GM18507 (cell line): Measurements from ENCODE around the gene MUC20.

Experiments used
- DNase-seq: peaks from one replicate; pipeline ENCODE4 v3.0.0; 2011; ENCODE audit warnings: low read depth; ENCODE audit not compliant: insufficient read length; ENCODE audit errors: extremely low spot score
- FAIRE-seq: peaks from 2 replicates; lab custom pipeline; 2011; peaks lifted over from hg19 to GRCh38; lab: Jason Lieb, UNC

MUC20 gene

DNA sequence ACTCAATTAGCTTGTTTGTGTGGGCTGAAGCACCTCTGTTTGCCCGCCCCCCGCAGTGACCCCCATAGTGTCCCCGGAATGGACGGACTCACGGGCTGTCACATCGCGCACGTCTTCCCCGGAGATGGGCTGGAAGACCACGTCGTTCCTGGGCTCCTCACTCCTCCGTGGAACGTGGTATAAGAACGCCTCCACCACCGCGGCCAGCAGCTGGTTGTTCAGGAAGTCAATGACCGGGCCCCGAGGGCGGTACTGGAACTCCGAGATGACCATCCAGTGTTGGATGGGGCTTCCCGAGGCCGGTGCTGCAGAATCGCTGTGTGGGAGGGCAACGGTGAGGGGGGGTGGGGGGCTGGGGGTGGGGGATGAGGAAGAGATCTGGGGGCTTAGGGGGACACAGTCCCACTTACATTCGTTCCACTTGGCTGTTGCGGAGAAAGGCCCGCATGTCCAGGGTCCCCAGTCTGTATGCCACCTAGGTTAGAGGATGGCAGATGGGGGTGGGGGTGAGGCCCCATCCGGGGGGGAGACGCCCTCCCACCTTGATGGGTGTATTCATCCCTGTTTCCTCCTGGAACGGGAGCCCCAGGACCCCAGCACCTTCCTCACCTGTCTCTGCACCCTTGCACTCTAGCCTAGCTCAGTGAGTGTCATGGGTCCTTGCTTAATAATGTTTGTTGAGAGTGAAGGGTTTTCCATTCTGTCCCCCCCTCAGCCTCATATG, 30.2 kb downstream of the MUC20 start:
- no peak for DNase-seq

DNA sequence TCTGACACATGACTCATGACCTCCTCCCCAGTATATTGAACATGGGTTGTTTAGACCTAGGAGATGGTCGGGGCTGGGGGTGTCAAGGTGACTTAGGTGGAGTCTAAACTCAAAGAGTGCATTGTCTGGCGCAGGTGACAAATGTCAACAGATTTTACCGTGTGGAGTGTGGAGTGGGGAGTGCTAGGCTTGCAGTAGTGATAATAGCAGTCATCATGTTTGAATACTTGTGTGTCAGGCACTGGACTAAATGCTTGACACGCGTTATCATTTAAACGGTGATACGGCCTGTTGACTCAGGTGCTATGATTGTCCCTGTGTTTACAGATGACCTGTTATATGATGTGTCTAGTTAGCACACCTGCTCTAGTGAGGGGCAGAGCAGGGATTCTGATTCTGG, 30.8 kb downstream of the MUC20 start:
- FAIRE-seq (no peak), DNase-seq (no peak)

More for the DNA sequence above, 30.2 kb downstream of the MUC20 start:
- no peak for FAIRE-seq

DNA sequence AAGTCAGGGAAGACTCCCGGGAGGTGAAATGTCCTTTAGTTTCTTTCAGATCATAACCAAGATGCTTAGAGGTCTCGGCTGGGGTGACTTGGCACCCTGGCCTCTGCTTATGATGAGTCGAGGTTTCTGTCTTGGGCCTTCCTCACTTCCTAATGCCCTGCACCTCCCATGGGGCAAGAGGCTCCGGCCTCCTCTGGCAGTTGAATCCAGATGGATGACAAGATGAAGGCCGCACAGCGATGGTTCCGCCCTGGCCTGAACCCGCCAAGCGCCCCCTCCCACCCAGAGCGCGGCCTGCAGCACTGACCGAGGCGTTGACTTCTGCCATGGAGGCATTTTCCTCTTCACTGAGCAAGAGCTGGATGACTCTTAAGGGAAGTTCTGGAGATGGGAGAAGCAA, 31.3 kb downstream of the MUC20 start:
- no peak for DNase-seq
- FAIRE-seq, result no peak

DNA sequence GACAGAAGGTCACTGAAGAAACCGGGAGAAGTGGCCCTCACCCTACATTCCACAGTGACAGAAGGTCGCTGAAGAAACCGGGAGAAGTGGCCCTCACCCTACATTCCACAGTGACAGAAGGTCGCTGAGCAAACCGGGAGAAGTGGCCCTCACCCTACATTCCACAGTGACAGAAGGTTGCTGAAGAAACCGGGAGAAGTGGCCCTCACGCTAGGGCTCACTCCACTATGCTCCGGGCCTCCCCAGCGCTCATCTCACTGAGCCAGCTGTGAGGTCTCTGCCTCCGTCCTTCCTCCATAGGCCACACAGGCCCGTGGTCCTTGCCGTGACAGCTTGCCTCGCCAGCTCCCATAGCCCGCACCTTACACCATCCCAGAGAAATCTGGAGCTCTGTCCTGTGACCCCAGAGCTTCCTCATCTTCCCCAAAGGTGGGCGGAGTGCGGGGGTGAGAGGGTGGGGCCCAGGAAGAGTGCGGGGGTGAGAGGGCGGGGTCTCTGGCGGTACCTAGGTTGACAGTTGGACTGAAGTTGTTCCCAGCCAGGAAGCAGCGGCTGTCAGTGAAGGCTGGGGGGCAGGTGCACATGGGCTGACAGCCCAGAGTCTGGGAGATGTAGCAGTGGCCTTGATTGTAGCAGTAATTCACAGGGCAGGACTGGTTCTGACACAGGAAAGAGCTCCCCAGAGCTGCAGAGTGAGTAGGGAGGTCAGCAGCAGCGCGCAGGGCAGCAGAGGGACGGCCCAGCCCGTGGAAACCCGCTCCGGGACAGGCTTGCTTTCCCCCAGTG, 32.0 kb downstream of the MUC20 start:
- FAIRE-seq (no peak), DNase-seq (no peak)

DNA sequence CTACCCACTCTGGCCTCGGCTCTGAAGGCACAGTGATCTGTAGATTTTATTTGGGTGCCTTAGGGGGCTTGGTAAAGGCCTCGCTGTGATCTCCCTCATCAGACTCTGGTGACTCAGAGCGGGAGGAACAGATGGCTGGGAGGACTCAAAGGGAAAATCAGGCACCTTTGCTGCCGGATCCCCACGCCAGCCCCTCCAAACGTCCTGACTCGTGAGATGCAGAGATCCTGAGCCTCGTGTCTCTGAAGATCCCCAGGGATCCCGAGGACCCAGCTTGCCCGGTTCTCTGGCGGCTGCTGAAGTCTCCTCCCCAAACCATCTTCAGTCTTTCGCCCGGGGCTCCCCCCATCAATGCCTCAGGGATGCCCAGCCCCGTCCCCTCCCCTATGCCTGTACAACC, 32.8 kb downstream of the MUC20 start:
- DNase-seq (no peak), FAIRE-seq (no peak)

DNA sequence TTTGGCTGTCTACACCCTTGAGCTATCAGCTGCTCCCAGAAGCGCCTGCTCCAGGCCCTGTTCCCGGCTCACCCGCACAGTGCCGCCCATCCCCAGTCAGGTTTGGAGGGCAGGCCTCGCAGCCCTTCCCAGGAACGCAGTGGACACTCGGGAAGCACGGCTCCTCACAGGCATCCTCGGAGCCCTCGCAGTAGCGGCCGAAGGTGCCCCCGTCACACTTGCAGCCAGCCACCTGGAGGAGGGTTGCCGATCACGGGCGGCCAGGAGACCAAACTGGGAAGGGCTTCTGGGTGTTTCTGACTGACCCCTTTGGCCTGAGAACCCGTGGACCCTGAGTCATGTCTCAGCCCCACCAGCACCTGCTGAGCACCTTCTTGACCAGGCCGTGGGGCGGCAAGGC, 33.4 kb downstream of the MUC20 start:
- no peak for FAIRE-seq
- DNase-seq, result no peak

DNA sequence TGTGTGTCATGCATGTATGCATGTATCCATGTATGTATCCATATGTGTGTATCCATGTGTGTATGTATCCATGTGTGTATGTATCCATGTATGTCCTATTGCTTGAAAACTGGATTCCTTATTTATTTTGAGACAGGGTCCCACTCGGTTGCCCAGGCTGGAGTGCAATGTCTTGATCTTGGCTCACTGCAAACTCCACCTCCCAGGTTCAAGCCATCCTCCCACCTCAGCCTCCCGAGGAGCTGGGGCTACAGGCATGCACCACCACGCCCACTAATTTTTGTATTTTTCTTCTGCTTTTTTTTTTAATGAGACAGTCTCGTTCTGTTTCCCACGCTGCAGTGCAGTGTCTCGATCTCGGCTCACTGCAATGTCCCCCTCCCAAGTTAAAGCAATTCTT, 34.1 kb downstream of the MUC20 start:
- no peak for FAIRE-seq
- DNase-seq, result no peak

DNA sequence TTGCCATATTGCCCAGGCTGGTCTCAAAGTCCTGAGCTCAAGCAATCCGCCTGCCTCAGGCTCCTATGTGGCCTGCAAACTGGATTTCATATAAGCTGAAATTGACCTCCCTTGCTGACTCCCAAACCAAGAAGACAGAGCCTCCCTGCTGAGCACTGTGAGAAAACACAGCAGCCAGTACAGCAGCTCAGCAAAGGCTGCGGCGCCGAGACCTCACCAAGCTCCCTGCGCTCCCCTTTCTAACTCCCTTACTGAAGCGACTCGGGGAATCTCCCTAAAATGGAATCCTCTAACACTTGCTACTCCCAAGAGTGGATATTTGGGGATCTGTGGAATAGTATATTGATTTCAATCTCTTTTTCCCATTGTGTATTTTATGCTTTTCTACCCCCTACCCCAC, 34.6 kb downstream of the MUC20 start:
- FAIRE-seq, result no peak
- DNase-seq, result no peak

DNA sequence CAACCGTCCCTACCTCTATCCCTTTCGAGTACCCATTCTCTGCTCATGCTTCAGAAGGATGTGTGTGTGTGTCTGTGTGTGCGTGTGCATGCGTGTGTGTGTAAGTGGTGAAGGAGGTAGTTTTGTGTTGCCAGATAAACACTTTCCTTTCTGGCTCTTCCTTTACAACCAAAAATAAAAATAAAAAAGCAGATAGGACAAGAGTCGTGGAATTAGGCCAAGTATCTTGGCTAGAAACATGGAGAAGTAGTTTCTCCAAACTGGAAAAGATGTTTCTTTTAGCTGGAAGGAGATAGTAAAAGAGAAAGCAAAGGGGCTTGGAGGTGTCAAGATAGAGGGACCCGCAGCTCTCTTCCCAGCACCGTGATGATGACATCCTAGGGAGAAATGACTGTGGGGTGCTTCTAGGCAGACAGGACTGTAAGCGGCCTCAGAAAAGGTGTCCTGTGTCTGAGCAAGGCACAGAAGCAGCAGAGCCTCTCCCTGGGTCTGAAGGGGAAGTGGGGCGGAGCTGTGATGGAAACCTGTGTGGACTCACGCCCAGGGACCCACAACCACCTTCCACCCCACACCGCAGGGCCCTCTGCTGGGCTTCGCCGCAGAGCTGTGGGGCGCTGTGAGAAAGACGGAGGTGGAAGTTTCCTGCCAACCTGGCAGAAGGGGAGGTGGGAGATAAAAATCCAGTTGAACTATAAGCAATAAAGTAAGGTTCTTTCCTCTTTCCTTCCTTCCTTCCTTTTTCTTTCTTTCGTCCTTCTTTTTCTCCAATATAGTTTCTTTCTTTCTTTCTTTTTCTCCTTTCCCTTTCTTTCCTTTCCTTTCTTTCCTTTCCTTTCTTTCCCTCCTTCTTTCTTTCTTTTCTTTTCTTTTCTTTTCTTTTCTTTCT, 35.3 kb downstream of the MUC20 start:
- DNase-seq (no peak), FAIRE-seq (no peak)

DNA sequence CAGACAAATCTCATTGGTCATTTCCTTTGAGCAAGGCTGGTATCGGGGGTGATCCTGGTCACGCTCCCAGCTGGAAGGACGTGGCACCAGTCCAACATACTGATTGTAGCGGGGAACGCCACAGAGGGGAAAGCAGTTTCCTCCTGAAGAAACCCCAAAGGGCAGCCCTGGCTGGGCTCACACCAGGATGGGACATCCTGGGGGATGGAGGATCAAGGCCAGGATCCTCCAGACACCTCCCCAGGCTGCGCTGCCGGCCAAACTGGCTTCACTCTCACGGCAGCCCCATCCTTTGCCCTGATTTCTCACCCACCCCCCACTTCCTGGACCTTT, 36.6 kb downstream of the MUC20 start:
- DNase-seq (no peak), FAIRE-seq (no peak)

DNA sequence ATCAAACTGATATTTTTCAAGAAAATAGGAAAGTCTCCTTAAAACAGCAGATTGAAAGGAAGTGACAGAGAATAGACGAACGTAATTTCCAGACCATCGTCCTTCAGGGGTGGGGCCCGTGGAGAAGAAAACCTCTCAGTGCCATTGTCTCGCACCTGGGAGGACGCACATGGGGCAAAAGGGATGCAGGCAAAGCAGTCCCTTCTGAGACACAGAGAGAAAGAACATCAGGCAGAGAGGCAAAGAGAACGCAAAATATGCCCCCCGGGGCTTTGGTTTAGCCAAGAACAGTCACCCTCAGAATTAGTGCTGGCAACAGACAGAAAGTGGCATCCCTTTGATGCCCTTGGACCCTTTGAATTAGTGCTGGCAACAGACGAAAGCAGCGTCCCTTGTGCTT, 37.0 kb downstream of the MUC20 start:
- FAIRE-seq (no peak), DNase-seq (no peak)

DNA sequence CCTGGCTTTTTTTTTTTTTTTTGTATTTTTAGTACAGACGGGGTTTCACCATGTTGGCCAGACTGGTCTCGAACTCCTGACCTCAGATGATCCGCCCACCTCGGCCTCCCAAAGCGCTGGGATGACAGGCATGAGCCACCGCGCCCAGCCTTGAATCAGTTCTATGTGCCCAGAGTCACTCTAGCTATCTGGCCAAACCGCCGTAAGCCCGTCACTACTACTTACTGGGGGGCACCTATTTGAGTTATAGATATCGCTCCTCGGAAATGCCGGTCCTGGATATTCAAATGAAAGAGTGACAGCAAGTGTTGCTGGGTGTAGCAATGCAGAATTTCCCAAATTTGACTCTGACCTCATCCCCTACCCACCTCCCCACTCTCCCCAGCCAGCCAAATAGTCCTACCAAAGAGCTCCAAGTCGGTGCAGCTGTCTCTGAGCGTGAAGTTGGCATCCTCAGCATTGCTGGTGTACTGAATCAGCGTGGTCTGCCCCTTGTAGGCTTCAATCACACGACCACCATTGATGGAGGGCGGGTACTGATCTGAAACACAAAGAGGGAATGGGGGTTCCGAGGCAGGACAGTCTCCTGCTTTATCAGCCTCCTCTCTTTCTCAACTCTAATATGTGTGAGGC, 38.1 kb downstream of the MUC20 start:
- DNase-seq, result no peak
- FAIRE-seq, result no peak

DNA sequence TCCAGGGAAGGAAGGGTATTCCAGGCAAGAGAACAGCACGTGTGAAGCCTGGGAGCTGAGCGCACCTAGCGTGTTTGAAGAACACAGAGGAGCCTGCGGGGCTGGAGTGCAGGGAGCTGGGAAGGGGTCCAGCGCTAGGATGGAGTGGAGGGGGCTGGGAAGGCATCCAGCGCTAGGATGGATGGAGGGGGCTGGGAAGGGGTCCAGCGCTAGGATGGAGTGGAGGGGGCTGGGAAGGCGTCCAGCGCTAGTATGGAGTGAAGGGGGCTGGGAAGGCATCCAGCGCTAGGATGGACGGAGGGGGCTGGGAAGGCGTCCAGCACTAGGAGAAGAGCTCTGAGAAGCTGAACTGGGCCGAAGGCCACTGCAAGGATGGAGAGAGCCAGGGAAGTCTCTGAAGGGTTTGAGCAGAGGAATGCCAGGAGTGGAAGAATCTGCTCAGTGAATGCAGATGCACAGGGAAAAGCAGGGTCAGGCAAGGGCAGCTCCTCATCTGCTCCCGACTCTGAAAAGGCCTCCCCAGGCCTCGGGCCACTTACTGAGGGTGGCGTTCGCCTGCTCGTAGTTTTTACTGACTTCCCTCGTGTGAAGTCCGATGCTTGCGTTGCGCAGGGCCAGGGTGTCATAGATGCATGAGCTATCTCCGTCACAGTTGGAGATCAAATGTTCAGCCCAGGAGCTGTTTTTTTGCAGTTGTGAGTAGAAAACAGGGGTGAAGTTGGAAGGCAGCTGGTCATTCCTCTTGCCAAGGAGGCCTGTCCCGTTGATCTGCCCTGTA, 39.8 kb downstream of the MUC20 start:
- DNase-seq, result no peak
- FAIRE-seq, result no peak

DNA sequence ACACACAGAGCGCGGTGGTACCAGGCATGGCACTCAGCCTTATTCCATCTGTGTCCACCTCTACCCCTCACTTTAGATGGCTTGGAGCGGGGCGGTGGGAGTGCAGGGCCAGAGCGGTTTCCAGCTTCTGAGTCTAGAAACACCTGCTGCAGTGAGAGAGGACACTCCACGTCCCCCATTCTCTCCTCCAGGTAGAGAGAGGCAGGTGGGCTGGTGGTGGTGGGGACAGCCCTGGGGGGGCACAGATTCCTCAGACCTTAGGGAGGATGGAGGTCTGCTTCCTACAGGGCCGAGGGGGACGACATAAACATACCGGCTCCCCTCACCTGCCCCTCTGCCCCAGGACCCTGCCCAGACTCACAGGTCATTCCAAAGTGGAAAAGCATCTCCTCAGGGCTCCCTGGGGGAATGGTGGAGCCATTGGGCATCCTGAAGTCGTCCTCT, 40.4 kb downstream of the MUC20 start:
- FAIRE-seq, result no peak
- DNase-seq, result no peak

DNA sequence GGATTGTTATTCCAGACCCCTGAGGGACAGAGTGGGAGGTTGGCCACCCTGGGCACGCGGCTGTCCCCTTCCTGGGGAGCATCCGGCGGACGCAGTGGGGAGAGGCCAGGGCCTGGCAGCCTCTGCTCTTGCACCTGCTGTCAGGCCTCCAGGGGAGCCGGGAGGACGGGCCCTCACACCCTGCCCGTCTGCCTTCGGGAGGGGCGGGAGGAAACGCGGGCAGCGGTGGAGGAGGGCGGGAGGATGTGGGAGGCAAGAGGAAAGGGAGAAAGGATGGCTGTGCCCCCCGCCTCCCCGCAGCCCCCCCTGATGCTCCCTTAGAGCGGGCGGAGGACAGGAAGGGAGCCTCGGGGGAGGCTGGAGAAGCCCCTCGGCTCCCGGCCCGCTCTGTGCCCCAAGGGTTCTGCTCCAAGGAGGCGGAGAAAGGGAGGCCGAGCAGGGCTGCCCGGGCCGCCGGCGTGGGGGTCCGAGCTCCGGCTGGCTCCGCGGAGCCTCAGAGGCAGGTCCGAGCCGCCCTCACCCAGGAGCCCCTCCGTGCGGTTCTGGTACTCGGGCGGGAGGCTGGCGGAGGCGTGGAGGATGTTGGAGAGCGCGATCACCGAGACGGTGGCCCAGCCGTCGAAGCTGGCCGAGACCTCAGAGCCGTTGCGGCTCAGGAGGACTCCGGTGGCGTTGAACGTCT, 40.9 kb downstream of the MUC20 start:
- no peak for FAIRE-seq

DNA sequence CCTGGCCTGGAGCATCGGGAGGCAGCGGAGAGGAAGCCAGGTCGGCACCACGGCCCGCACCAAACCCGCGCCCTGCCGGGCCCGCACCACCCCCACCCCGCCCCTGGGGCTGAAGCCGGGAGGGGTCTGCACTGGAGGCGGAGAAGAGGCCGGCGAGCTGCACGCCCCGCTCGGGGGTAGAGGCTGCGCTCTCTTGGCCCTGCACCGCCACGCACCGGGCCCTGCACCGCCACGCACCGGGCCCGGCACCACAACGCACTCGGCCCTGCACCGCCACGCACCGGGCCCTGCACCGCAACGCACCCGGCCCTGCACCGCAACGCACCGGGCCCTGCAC, 41.4 kb downstream of the MUC20 start:
- no peak for FAIRE-seq

More for the DNA sequence above, 40.9 kb downstream of the MUC20 start:
- no peak for DNase-seq

DNA sequence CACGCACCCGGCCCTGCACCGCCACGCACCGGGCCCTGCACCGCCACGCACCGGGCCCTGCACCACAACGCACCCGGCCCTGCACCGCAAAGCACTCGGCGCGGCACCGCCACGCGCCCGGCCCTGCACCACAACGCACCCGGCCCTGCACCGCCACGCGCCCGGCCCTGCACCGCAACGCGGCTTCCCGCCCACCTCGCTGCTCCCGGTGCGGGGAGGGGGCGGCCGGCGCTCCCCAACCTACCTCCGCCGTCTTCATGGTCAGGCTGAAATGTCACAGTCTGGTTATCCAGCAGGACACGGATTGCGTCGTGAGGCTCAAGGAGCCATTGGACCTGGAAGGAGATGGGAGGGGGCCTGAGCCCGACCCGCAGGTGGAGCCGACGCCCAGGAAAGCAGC, 41.8 kb downstream of the MUC20 start:
- FAIRE-seq (no peak), DNase-seq (no peak)

More for the DNA sequence above, 41.4 kb downstream of the MUC20 start:
- DNase-seq, result no peak

DNA sequence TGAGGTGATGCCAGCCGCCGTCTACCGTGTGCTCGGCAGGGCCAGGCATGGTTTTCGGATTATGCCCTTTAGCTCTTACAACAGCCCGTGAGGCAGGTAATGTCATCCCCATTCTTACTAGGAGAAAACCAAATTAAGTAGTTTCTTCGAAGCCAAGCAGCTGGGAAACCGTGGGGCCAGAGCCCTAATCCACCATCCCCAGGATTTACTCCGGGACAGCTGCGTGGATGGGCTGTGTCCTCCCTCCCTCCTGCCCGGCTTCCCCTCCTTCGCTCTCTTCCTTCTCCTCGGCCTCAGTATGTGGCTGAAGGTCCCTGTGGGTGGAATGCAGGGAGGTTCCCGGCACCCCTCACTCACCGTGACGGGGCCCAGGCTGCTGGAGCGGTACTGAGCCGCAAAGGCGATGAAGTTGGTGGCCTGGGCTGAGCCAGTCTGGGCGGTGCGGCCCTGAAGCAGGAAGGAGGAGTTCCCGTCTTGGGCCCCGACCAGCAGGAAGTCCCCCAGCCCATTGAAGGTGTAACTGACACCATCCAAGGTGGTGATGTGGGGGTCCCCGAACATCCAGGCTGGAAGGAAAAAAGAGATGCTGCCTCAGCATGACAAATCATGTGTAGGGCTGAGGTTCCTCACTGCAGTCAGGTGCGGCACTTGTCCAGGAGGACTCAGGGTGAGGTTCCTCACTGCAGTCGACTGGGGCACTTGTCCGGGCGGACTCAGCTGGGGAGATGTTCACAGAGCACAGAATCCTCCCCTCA, 42.5 kb downstream of the MUC20 start:
- DNase-seq (no peak), FAIRE-seq (no peak)
